HL-60 (cell line): ENCODE measurements around the gene AQP2.

Experiments used
- CTCF ChIP-seq: IDR thresholded peaks from one replicate; pipeline ENCODE4 v1.5.1; 2011; ENCODE audit warnings: low read length, control low read depth, inconsistent platforms; ENCODE audit not compliant: insufficient read depth
- POLR2AphosphoS5 ChIP-seq: IDR thresholded peaks from 2 replicates; pipeline ENCODE4 v1.6.1; 2012; ENCODE audit warnings: low read depth
- SPI1 ChIP-seq: IDR thresholded peaks from 2 replicates; pipeline ENCODE4 v1.6.1; 2012; ENCODE audit warnings: low read depth, mild to moderate bottlenecking, borderline replicate concordance

- no peak for TF ChIP-seq CTCF
- TF ChIP-seq POLR2AphosphoS5 = no peak
- no peak for TF ChIP-seq SPI1
These were observed 1.1 kb downstream of the AQP2 start for GRCh38 chr12:49951411-49952240.
